Measurements from ENCODE around the gene CCDC15.
A peak's percentile ranks its signal among the peaks of the same experiment; 100 is the strongest.

Gene CCDC15

GRCh38 chr11:125070699-125071254 lies 116.8 kb downstream of the CCDC15 start:
- DNase-seq = peak; percentile 44

GRCh38 chr11:125071435-125071834 lies 117.4 kb downstream of the CCDC15 start:
- DNase-seq = peak; percentile 17

GRCh38 chr11:125071846-125072217 lies 117.8 kb downstream of the CCDC15 start:
- no peak for DNase-seq

- DNase-seq = peak; percentile 16
Measured at GRCh38 chr11:125072218-125072960, 118.4 kb downstream of the CCDC15 start.

GRCh38 chr11:125072961-125073590 lies 119.1 kb downstream of the CCDC15 start:
- peak; percentile 15 for DNase-seq

GRCh38 chr11:125073616-125074483 lies 119.8 kb downstream of the CCDC15 start:
- no peak for DNase-seq

- DNase-seq = peak; percentile 16
Measured at GRCh38 chr11:125074511-125075241, 120.7 kb downstream of the CCDC15 start.

GRCh38 chr11:125075242-125075625 lies 121.2 kb downstream of the CCDC15 start:
- DNase-seq = peak; percentile 18

GRCh38 chr11:125075900-125076317 lies 121.9 kb downstream of the CCDC15 start:
- peak; percentile 33 for DNase-seq

- no peak for DNase-seq
Measured at GRCh38 chr11:125076378-125076945, 122.5 kb downstream of the CCDC15 start.

- DNase-seq = no peak
Measured at GRCh38 chr11:125078016-125078415, 124.0 kb downstream of the CCDC15 start.

GRCh38 chr11:125078516-125079140 lies 124.6 kb downstream of the CCDC15 start:
- no peak for DNase-seq

GRCh38 chr11:125079151-125079877 lies 125.3 kb downstream of the CCDC15 start:
- peak; percentile 18 for DNase-seq

- DNase-seq = no peak
Measured at GRCh38 chr11:125079878-125080530, 126.0 kb downstream of the CCDC15 start.

- no peak for DNase-seq
Measured at GRCh38 chr11:125080531-125080911, 126.5 kb downstream of the CCDC15 start.

- peak; percentile 16 for DNase-seq
Measured at GRCh38 chr11:125081098-125081798, 127.2 kb downstream of the CCDC15 start.

- DNase-seq = no peak
Measured at GRCh38 chr11:125082040-125082439, 128.0 kb downstream of the CCDC15 start.

- DNase-seq = no peak
Measured at GRCh38 chr11:125082611-125083311, 128.8 kb downstream of the CCDC15 start.

Measured in right hindlimb (tissue), 1 donor.